Activated T-helper 17 cell treated with anti-CD3 and anti-CD28 coated beads, Interleukin-2, amount 50 U/mL, for 72 hours (primary cell): ENCODE results near the gene CSTPP1. TPM values are rescaled to one million over a fixed set of nuclear protein-coding genes. Genes with fewer than 3 reads are reported as not detected.
"Not testable (repeated sequence)": the region's sequence is repeated elsewhere in the genome, so short reads cannot be mapped to it uniquely, and the experiment has no call there.

ENCODE experiments used
- ATAC-seq: fragments of 150-1000 bp; cut with Tn5 transposase; replicated peaks from 2 replicates; pipeline ENCODE4 v1.10.0; 2021; ENCODE audit warnings: mild to moderate bottlenecking, moderate library complexity
- H3K27ac Mint-ChIP-seq: one replicate; pipeline ENCODE4 v1.8.0; 2022; ENCODE audit warnings: mixed read lengths
- H3K27me3 Mint-ChIP-seq: one replicate; pipeline ENCODE4 v1.8.0; 2022; ENCODE audit warnings: mixed read lengths
- H3K36me3 Mint-ChIP-seq: one replicate; pipeline ENCODE4 v1.8.0; 2022; ENCODE audit warnings: low read depth, mild to moderate bottlenecking, mixed read lengths
- H3K4me1 Mint-ChIP-seq: one replicate; pipeline ENCODE4 v1.8.0; 2022; ENCODE audit warnings: mixed read lengths
- H3K4me3 Mint-ChIP-seq: one replicate; pipeline ENCODE4 v1.8.0; 2022; ENCODE audit warnings: mild to moderate bottlenecking, mixed read lengths
- H3K9me3 Mint-ChIP-seq: one replicate; pipeline ENCODE4 v1.8.0; 2022; ENCODE audit warnings: mixed read lengths
- total RNA-seq, 2 donors: library from RNA; stranded (reverse); gene quantifications; one replicate each; pipeline ENCODE4 v1.2.3, GENCODE V29; 2022

CSTPP1 gene
- total RNA-seq, 2 donors from 2014 or later, result 15.2 to 19.4 TPM

GRCh38 chr11:47198161-47198560 is 261.6 kb downstream of the CSTPP1 start:
- H3K27ac Mint-ChIP-seq, H3K27me3 Mint-ChIP-seq, H3K9me3 Mint-ChIP-seq, ATAC-seq, H3K4me3 Mint-ChIP-seq, H3K36me3 Mint-ChIP-seq, H3K4me1 Mint-ChIP-seq: not testable (repeated sequence)

DNA sequence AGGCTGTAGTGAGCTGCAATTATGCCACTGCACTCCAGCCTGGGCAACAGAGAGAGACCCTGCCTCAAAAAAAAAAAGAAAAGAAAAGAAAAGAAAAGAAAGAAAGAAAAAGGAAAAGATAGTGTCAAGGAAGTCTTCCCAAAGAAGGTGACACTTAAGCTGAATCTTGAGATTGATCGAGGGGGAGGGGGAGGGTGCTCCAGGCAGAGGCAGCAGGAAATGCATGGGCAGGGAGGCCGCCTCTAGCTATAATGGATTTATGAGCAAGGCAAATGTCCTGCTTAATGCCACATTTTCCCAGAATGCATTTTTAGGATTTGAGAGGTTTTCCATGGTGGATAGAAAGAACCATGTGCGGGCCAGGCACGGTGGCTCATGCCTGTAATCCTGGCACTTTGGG is 264.5 kb downstream of the CSTPP1 start:
- Mint-ChIP-seq H3K9me3 (no peaks in the 10 kb centered on the region), H3K36me3 (no peaks in the 10 kb centered on the region), H3K27ac (no peak overlapping the region), H3K4me1 (no peaks in the 10 kb centered on the region), H3K4me3 (no peak overlapping the region), H3K27me3 (no peaks in the 10 kb centered on the region)
- no peak for ATAC-seq

- no peak overlapping the region for H3K4me3 Mint-ChIP-seq
- ATAC-seq, result no peak
- no peaks in the 10 kb centered on the region for H3K36me3 Mint-ChIP-seq
- H3K27ac Mint-ChIP-seq, result no peak overlapping the region
- no peaks in the 10 kb centered on the region for H3K9me3 Mint-ChIP-seq
- H3K27me3 Mint-ChIP-seq, result no peaks in the 10 kb centered on the region
- H3K4me1 Mint-ChIP-seq, result no peaks in the 10 kb centered on the region
Observed at GRCh38 chr11:47202576-47202975, 266.0 kb downstream of the CSTPP1 start.

- Mint-ChIP-seq H3K27me3 (no peaks in the 10 kb centered on the region), H3K4me1 (no peaks in the 10 kb centered on the region), H3K36me3 (no peaks in the 10 kb centered on the region), H3K9me3 (no peaks in the 10 kb centered on the region), H3K27ac (no peak overlapping the region), H3K4me3 (no peak overlapping the region)
- ATAC-seq, result no peak
Observed at GRCh38 chr11:47204637-47204989, 268.1 kb downstream of the CSTPP1 start.

GRCh38 chr11:47206577-47206976 is 270.0 kb downstream of the CSTPP1 start:
- H3K27ac Mint-ChIP-seq, H3K27me3 Mint-ChIP-seq, H3K4me3 Mint-ChIP-seq, H3K36me3 Mint-ChIP-seq, ATAC-seq, H3K9me3 Mint-ChIP-seq, H3K4me1 Mint-ChIP-seq: not testable (repeated sequence)

DNA sequence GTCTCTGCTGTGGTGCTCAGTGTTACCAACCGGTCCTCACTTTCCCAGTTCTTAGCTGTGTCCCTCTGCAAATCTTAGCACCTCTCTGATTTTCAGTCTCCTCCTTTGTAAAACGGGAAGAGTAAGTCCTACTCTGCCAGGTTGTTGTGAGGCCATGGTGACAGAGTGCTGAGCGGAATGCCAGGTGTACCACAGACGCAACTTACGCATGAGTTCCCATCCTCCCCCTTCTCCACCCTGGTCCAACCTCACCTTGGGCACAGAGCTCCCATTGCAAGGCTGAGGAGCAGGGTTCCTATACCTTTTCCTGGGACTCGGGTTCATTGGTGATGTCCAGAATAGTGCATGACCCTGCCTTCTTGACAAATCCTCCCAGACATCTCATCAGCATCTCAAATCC is 270.9 kb downstream of the CSTPP1 start:
- no peak for ATAC-seq
- Mint-ChIP-seq H3K4me1 (no peaks in the 10 kb centered on the region), H3K9me3 (no peaks in the 10 kb centered on the region), H3K27ac (no peak overlapping the region), H3K36me3 (no peaks in the 10 kb centered on the region), H3K4me3 (no peak overlapping the region), H3K27me3 (no peaks in the 10 kb centered on the region)

DNA sequence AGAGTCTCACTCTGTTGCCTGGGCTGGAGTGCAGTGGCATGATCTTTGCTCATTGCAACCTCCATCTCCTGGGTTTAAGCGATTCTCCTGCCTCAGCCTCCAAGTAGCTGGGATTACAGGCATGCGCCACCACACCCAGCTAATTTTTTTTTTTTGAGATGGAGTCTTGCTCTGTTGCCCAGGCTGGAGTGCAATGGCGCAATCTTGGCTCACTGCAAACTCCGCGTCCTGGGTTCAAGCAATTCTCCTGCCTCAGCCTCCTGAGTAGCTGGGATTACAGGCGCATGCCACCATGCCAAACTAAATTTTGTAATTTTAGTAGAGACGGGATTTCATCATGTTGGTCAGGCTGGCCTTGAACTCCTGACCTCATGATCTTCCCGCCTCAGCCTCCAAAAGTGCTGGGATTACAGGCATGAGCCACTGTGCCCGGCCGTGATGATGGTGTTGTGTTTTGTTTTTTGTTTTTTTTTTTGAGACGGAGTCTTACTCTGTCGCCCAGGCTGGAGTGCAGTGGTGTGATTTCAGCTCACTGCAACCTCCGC is 271.5 kb downstream of the CSTPP1 start:
- not testable (repeated sequence) for H3K4me3 Mint-ChIP-seq, H3K27me3 Mint-ChIP-seq, ATAC-seq, H3K9me3 Mint-ChIP-seq, H3K36me3 Mint-ChIP-seq, H3K27ac Mint-ChIP-seq, H3K4me1 Mint-ChIP-seq

DNA sequence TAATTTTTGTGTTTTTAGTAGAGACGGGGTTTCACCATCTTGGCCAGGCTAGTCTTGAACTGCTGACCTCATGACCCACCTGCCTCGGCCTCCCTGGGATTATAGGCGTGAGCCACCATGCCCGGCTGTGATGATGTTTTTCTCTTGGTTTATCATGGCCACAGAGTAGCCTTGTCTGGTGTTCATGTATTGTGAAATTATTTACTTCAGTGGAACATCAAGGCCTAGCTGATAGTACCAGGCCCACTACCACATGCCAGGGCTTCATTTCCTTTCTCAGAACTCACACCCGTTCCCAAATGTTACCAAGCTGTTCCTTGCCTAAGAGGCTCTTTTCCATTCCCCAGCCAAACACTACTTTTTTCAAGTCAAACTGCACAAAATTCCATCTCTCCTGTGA is 272.1 kb downstream of the CSTPP1 start:
- H3K4me3 Mint-ChIP-seq, result no peak overlapping the region
- ATAC-seq, result no peak

More for the DNA sequence above, 272.1 kb downstream of the CSTPP1 start:
- H3K27me3 Mint-ChIP-seq, result no peaks in the 10 kb centered on the region
- H3K4me1 Mint-ChIP-seq, result no peaks in the 10 kb centered on the region
- no peaks in the 10 kb centered on the region for H3K9me3 Mint-ChIP-seq
- no peak overlapping the region for H3K27ac Mint-ChIP-seq
- no peaks in the 10 kb centered on the region for H3K36me3 Mint-ChIP-seq

Other genes starting within 250 kb of the CSTPP1 start
- 10 to 100 TPM; 43.5 to 49.6 TPM for gene ARHGAP1, start 236.1 kb upstream of the CSTPP1 start, total RNA-seq
- gene ZNF408, start 235.7 kb upstream of the CSTPP1 start, total RNA-seq, result 10 to 100 TPM; 10.5 to 15.1 TPM
- gene F2, start 217.5 kb upstream of the CSTPP1 start, total RNA-seq, result not detected
- 100 to 1,000 TPM; 104 to 140 TPM for gene CKAP5, start 90.5 kb upstream of the CSTPP1 start, total RNA-seq
- under 1 TPM; 0.08 to 0.11 TPM for gene LRP4, start 18.2 kb upstream of the CSTPP1 start, total RNA-seq
- gene ARFGAP2, start 240.1 kb downstream of the CSTPP1 start, total RNA-seq, result 10 to 100 TPM; 70.0 to 96.9 TPM
- gene PACSIN3, start 249.7 kb downstream of the CSTPP1 start, total RNA-seq, result 1 to 10 TPM; 3.2 to 3.5 TPM